Fibroblast of skin of scalp (primary cell): ENCODE measurements around the gene D2HGDH. TPM values are rescaled to one million over a fixed set of nuclear protein-coding genes. Genes with fewer than 3 reads are reported as not detected.
A peak's percentile ranks its signal among the peaks of the same experiment; 100 is the strongest.

ENCODE experiments used
- DNase-seq: peaks from one replicate; pipeline ENCODE4 v3.0.0-alpha.2; 2013
- polyA plus RNA-seq, 2 experiments: library from polyadenylated mRNA; unstranded; fragments of 120-200 nt; gene quantifications; one replicate each; pipeline ENCODE4 v1.2.1, GENCODE V29; 2013; ENCODE audit not compliant: insufficient read length in 2 of 2

The D2HGDH gene
- 16.2 TPM for polyA plus RNA-seq (2013, experiment 1 of 2; ENCODE audit: insufficient read length)
- 13.5 TPM for polyA plus RNA-seq (2013, experiment 2 of 2; ENCODE audit: insufficient read length)

DNA sequence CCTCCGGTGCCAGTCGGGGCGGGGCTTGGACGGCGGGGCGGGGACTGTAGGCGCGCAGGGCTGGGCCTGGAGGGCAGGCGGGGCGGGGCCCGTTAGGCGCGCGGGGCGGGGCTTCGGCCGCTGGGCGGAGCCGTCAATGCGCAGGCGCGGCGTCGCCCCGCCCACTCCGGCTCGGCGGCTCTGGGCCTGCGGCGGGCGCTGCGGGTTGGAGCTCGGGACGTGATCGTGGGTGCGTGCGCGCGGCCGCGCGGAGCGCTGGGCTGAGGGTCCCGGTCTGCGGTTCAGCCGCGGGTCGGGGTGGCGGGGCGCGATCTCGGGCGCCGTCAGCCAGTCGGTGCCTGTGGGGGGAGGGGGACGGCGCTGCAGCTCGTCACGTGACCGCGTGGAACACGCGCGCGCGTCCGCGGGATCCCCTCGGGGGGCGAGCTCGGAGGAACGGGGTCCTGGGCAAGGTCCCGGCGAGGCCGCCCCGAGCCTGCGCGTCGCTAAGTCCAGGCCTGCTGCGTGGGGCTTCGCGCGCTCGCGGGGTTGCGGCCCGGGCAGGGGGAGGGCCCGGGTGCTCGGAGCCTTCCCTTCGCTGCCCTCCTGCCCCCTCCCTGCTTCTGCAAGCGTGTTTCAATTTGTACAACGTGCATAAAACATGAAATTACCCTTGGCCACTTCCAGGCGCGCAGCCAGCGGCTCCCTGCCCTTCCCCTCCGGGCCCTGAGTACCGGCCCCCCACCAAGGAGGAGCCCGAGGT lies at the start of gene D2HGDH:
TSS of gene D2HGDH (plus strand) at position 164 of the 742 bp plus-strand sequence. CDS start 595 bp downstream, outside the sequence.
- peak; percentile 87 for DNase-seq

DNA sequence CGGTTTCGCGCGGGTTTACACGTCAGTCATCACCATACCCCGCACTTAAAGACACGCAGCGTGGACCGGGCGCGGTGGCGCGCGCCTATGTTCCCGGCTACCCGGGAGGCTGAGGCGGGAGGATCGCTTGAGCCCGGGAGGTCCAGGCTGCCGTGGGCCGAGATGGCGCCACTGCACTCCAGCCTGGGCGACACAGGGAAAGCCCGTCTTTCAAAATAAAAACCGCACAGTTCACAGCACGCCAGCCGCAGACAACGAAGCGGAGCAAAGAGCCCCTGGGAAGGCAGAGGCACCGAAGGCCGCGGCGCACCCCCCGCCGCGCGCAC lies 48.1 kb upstream of the D2HGDH start:
- DNase-seq = no peak

DNA sequence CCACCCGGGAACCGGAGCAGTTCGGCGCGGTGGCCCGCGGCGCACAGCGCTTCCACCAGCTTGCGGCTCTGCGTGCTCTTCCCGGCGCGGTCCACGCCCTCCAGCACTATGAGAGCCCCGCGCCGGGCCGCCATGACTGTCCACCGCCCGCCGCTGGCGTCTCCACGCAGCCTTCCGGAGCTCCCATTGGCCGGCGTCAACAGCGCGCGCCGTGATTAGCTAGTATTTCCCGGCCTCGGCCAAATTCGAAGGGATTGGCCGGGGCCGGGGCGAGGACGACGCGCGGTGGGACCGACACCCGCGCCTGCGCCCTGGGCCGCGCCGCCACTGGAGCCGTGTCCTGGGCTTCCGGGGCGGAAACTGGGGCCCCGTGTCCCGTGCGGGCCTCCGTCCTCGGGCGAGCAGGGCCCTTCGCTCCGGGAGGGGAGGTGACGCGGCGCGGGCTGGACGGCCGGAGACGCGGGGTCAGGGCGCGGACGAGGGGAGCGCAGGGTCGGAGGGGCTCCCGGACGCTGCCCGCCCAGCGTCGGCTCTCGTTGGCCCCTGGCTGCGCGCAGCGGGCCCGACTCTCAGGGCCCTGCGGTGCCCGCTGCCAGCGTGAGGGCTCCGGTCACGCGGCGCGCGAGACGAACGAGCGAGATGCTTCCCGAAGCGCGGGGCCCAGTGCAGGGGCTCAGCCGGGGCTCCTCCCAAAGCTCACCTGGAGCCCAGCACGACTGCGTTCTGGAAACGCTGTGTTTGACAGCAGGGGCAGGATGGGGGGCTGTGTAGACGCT lies 47.6 kb upstream of the D2HGDH start, which contains the start of gene DTYMK:
TSS of gene DTYMK (minus strand) at position 166 of the 776 bp plus-strand sequence. CDS start at position 134, 32 bp downstream.
- DNase-seq = peak; percentile 97

DNA sequence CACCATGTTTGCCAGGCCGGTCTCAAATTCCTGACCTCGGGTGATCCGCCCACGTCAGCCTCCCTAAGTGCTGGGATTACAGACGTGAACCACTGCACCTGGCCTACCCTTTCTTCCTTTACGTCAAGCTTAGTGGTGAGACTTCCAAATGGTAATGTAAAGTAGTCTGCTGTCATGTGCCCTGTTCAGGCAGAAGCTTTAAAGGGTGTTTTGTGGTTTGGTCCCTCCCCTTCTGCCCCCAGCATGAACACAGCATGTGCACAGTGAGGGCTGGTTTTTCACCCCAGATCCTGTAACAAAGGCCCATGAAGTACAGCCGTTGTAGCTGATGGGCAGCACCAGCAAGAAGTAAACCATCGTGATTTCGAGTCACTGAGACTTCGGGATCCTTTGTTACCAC lies 45.1 kb upstream of the D2HGDH start:
- no peak for DNase-seq

DNA sequence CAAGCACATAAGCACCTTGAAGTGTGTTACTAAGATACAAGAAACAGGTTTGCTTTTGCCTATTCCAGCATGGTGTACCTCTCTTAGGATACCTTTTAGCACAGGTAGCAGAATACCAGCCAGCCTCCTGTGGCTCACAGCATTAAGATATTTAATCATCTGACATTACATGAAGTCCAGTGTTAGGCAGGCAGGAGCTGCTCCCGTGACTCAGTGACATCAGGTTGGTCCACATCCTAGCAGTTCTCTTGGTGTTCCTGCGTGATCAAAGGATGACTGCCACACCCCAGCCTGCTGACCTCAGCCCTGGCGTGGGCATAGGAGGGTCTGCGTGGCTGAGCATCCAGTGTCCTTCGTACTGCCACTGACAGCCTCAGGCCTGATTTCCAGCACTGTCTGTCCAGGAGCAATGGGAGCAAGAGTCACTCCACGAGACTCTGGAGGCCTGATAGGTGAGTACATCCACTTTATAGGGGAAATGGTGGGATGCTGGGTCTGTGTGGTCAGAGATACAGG lies 44.2 kb upstream of the D2HGDH start:
- no peak for DNase-seq

DNA sequence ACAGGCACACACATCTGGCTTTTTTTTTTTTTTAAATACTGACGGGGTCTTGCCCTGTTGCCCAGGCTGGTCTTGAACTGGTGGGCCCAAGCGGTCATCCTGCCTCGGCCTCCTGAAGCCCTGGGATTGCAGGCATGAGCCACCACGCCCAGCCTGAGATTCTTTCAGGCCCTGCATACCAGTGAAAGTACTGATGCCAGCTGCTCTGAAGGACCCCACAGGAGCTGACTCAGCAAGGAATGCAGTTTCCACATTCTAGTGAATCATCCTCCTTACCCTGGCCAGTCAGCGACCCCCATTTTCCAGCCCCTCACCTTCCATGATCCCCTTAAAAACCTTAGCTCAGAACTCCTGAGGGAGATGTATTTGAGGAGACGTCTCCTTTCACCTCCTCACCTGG lies 42.0 kb upstream of the D2HGDH start:
- peak; percentile 75 for DNase-seq

DNA sequence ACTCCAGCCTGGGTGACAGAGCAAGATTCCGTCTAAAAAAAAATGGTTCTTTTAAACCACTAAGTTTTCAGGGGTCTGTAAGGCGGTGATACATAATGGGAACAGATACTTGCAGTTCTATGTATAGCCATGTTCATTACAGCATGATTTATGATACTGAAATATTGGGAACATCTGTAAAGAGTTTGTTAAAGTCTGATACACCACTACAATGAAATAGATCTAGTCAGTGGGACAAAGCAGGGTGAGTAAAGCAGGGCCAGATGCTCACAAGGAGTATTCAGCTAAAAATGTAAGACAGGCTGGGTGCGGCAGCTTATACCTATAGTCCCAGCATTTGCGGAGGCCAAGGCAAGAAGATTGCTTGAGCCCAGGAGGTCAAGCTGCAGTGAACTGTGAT lies 38.8 kb upstream of the D2HGDH start:
- no peak for DNase-seq

DNA sequence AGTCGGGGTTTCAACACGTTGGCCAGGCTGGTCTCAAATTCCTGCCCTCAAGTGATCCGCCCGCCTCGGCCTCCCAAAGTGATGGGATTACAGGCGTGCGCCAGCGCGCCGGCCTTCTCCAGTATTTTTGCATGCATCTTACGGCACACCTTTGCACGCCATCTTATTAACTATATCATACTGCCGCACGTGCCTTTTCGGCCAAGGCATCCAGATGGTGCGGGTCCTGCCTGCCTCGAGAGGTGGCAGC lies 33.4 kb upstream of the D2HGDH start:
- no peak for DNase-seq

DNA sequence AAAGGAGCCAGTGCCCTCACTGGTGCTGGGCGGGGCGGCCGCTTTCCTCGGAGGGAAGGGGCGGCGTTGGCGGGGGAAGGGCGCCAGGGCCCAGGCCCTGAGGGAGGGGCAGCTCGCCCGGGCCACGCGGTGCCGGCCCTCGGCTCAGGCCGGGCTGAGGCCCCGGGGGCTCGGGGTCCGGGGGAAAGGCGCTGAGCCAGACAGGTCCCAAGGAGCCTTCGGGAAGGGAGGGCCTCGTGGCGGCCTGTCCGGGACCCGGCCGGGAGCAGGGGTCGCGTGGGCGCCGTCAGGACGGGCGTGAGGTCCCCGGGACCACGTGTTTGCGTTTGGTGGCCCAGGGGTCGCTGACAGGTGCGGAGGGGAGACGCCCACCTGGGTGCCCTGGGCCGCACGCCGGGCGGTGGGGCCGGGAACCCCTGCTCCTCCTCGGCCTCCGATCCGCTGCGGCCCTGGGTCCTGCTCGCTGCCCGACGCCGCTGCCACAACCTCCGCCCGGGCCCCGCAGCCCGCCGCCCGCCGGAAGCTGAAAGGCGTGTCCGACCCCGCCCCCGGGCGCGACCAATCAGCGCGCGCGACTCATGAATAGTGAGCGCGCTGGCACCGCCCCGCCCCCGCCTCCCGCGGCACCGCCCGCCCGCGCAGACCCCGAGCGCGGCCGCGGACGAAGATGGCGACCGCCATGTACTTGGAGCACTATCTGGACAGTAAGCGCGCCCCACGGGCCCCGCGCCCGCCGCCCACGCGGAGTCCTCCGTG lies 32.9 kb upstream of the D2HGDH start, which contains the start of gene ING5:
TSS of gene ING5 (plus strand) at position 641 of the 756 bp plus-strand sequence. CDS start at position 668, 27 bp downstream.
- peak; percentile 95 for DNase-seq

DNA sequence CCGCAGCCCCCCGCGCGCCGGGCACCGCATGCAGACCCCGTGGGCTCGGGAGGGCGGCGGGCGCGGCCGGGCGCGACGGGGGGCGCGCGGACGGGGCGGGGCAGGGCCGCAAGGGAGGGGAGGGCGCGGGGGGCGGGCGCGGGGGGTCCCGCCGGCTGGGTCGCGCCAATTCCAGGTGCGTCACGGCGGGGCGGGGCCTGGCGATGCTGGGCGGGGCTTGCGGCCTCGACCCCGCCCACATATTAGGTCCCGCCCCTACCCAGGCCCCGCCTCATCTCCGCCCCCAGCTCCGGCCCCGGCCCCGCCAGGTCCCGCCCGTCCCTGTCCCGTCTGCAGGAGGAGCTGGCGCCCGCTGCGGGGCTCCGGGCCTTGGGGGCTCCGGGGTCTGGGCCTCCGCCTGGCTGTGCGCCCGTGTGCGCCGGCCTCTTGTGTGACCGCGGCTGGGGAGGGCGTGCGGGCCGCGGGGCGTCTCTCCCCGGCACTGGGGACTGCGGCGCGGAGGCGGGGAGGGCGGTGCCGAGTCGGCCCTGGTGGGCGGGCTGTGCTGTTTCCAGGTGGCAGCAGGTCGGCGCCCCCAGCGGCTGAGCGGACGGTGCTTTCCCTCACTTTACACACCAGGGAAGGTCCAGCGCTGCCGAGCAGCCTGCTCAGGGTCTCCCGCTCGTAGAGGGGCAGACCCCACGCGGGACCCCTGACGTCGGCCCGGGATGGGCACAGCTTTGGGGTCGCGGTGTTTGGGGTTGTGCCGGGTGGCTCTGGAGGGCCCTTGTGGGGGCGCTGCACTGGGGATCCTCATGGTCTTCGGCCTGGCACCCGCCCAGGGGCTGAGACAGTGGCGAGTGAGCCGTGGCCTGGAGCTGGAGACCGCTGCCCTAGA lies 32.0 kb upstream of the D2HGDH start:
- DNase-seq = peak; percentile 83

DNA sequence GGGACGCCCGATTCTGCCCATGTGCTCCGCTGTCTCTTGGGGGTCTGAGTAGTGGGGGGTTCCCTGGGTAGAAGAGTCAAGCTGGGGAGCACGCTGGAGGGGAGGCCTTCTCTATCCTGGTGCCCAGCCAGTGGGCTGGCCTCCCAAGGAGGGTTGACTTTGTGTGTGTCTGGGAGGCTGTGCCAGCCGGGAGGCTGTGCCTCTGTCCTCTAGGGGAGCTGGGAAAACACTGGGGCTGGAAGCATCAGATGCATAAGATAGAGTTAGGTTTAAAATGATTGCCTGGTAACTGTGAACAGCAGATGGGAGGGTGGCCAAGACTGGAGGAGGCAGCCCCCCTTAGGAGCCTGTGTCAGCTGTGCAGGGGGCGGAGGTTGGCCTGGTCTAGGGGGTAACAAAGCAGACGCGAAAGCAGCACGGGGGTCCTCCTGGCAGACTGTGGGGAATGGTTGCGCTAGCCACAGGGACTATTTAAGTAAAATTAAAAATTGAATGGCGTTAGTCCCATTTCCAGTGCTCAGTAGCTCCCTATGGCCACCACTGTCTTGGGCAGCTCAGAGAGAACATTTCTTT lies 31.3 kb upstream of the D2HGDH start:
- peak; percentile 22 for DNase-seq

DNA sequence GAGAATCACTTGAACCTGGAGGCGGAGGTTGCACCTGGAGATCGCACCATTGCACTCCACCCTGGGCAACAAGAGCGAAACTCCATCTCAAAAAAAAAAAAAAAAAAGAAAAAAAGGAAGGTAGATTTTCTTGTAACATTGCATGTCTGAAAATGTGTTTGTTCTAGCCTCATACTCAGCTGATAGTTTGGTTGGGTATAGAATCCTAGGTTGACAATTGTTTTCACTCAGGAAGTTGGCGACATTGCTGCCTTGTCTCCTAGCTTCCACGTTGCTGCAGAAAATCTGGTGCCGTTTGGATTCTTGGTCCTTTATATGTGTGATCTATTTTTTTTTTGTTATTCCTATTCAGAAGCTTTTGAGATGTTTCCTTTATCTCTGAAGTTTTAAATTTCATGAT lies 27.9 kb upstream of the D2HGDH start:
- no peak for DNase-seq

DNA sequence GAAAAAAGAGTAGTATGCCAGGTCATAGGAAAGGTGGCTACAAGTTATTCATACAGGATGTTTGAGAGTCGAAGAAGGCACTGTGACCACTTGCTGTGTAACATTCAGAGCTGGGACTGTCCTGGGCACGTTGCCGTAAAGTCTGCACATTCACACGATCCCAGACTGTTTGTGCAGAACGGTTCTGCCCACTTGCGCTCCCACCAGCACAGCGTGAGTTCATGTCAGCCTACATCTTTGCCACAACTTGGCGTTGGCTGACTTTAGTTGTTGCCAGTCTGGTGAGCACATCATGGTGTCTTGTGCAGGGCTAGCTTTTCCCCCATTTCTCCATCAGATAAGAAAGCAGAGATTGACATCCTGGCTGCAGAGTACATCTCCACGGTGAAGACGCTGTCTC lies 25.6 kb upstream of the D2HGDH start:
- no peak for DNase-seq

DNA sequence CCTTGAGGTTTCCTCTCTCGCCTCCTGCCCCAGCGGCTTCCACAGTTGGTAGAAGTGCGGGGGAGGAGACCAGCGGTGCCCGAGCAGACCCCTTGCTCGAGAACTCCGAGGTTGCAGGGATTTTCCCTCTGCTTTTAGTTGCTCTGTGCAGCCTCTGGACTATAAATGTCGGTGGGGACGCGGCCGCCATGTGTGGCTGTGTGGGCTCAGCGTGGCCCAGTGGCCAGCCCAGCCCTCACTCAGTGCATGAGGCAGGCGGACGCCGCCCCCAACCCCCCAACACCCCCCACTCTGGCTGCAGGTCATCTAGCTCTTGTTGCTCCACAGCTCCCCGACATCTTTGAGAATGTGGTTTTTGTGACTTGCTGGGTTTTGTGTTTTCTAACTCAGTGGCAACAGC lies 15.3 kb upstream of the D2HGDH start:
- DNase-seq = no peak

DNA sequence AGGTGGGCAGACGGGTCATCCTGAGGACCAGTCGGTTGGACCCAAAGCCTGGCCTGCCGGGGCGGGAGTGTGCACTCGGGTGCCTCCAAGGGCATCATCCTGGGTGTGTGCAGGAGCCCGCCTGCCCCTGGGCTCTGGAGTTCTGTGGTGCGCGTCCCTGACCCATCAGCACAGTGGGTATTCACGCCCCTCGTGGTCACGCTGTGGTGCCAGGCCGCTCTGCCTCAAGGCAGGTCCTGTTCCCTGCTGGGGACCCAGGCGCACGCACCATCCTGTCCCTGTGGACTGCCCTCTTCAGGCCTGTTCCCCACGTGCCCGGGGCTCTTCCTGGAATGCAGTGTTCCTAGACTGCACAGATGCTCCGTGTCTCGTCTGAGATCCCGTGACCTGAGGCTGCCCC lies 14.3 kb upstream of the D2HGDH start:
- no peak for DNase-seq

DNA sequence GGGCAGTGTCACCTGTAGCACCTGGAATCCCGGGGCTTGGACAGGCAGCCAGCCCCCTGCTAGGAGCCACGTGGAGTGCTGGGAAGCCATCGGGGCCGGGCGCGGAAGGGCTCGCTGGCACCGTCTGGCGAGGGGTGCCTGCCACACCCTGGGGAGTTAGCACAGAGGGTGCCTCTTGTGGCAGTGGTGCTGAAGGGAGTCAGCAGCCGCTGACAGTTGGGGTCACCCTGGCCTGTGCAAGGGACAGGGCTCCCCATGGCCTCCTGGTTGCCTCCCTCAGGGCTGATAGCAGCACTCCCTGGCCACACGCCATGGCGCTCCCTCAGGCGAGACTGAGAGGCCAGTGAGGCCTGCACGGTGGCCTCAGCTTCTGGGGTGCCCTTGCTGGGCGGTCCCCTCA lies 13.9 kb upstream of the D2HGDH start:
- no peak for DNase-seq

DNA sequence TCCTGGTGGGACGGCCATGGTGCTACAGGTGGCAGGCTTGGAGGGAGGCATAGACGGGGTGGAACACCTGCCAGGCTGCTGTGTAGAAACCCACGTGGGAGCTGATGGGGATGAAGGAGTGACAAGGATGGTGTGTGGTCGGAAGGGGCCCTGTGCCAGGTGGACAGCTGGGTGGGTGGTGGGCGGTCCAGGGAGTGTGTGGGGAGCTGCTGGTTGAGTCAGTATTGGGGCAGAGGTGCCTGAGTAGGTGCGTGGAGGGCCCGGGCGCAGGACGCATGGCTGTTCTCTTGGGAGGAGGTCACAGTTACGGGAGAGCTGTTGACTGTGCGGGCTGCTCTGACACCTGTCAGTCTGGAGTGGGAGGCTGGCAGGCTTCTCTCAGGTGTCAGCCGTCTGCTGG lies 12.6 kb upstream of the D2HGDH start:
- no peak for DNase-seq

DNA sequence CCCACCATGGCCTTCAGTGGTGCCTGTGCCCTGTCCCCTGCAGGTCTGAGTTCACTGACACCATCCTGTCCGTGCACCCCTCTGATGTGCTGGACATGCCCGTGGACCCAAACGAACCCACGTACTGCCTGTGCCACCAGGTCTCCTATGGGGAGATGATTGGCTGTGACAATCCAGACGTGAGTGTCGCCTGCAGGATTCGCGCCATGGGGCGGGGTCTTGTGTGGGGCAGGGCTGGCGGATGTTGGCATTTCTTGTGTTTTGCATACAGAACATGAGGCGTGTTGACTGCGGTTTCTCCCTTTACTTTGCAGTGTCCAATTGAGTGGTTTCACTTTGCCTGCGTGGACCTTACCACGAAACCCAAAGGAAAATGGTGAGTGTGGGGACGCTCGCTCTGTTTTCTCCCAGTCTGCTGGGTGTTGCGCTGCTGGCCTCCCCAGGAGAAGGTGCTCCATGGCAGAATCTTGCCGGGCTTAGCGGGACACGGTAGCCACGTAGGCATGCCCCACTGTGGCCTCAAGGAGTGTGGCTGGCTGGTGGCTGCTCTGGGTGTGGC lies 11.5 kb upstream of the D2HGDH start:
- no peak for DNase-seq

DNA sequence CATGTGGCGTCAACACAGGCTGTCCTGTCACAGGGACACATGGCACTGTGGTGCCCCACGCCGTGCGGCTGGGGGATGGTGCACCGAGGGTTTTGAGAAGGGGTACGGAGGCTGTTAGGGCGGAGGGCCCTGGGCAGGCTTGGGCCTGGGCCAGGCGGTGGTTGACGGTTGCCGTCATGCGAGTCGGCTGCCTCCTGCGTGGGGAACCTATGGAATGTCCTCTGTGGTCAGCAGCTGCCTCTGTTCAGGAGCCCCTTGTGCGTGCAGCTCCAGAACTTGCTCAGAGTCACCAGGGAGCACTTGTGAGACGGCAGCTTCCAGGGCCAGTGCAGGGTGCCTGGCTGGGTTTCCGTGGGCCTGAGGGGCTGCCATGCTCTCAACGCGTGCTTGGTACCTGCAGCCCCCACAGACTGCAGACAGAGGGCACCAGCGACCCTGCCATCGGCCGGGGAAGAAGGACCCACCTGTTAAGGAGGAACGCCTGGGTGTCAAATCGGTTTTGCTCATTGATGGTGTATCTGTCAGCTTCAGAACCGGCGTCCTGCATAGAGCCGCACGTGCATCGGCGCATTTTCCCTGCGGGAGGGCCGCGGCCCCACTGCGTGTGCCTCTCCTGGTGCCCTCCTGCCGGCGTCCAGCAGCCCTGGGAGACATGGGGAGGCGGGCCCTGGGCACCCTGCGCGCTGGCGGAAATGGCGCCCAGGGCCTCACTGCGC lies 10.0 kb upstream of the D2HGDH start:
- DNase-seq = no peak

DNA sequence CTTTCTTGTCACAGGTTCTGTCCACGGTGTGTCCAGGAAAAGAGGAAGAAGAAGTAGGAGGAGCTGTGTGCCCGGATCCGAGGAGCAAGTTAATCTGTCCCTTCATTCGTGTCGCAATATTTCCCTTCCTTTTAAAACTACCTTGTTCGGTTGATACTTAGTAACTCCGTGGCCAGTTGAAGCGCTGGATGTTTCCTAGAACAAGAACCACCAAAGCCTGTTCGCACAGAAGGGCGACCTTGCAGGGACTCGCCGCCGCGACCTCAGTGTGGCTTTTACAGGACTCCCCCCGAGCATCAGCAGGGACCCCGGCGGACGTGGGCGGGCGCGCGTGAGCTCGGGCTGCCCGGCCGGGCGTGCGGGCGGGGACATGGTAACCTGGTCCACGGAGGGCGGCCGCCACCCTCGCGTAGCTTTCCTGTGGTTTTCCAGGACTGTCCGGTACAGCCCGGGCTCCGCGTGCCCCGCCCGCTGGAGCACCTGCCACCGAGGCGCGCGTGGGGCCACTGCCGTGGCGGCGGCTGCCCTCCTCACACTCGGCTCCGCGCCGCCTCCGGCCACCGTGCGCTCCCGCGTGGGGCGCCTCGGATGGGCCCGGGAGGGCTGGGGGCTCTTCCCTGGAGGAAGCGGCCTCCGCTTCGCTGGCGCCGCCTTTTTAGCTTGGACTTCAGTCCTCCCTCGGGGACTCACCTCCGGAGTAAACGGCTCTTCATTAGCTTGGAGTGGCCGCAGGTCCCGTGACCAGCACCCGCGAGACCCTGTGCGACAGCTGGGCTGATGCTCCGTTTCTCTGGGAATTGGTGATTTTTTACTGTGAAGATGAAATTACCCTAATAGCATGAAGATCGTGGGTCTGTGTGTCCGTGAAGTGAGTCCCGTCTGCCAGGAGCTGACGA lies 9.2 kb upstream of the D2HGDH start:
- no peak for DNase-seq
